GM18499 (cell line): ENCODE data around the gene DAND5.

Source experiments
- ATAC-seq: cut with Tn5 transposase; IDR thresholded peaks from one replicate; pipeline ENCODE4 v1.9.1; 2021; ENCODE audit warnings: moderate number of reproducible peaks; ENCODE audit not compliant: insufficient read depth, unreplicated experiment

DAND5 gene

GRCh38 chr19:12990853-12991252, 21.5 kb downstream of the DAND5 start:
- ATAC-seq = no peak

DNA sequence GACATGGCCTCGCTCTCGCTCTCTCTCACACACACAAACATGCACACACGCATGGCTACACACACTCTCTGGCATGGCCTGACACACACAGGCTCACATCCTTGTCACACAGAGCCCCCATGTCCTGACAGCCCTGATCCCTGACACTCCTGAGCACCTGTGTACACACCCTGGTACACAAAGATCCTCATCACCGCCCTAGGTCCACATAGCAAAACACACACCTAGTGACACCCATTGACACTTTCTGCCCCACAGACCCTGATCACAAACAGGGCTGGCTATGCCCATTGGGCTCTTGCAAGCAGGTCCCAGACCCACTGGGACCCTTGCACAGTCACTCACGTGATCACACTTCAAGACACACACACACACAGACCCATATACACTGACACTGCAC, 21.9 kb downstream of the DAND5 start:
- no peak for ATAC-seq

- ATAC-seq = no peak
These were observed 23.4 kb downstream of the DAND5 start for GRCh38 chr19:12992729-12993128.

- ATAC-seq = no peak
These were observed 24.2 kb downstream of the DAND5 start for GRCh38 chr19:12993562-12993961.

- no peak for ATAC-seq
These were observed 25.6 kb downstream of the DAND5 start, which contains the start of gene NFIX for GRCh38 chr19:12994701-12995595. TSS of gene NFIX (plus strand) at chr19:12995475. CDS start at chr19:12995838, 363 bp downstream.

GRCh38 chr19:12995596-12996405, 26.4 kb downstream of the DAND5 start:
- no peak for ATAC-seq

GRCh38 chr19:12996406-12997094, 27.2 kb downstream of the DAND5 start:
- no peak for ATAC-seq

DNA sequence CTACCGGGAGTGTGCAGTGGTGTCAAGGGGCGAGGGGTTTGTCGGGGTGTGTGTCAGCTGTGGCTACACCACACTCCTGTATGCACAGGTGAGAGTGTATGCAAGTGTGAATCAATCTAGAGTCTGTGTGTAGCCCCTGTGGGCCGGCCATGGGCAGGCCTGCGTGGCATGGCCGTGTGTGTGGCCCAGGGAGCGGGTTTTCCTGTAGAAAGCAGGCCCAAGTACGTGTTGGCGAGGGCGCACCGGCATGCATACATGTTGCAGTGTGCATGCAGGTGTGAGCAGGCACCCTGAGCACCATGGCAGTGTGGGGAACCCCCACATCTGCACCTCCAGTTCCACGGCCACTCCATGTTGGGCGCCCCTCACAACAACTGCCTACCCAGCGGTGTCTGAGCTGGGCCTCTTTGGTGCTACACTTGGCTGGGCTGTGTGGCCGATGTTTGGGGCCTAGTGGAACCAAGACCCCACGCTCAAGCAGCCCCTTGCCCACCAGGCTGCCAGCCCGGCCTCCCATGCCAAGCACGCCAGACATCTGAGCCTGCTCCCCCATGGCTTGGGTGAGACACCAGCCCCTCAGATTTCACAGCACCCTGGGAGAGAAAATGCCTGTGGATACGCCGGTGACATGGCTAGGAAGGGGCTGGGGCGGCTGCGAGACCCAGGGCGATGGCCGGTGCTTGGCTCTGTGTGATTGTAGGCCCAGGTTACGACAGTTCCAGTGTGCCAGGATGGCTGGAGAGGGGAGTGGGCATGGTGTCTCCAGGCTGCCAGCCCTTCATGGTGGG, 28.0 kb downstream of the DAND5 start:
- ATAC-seq = no peak

DNA sequence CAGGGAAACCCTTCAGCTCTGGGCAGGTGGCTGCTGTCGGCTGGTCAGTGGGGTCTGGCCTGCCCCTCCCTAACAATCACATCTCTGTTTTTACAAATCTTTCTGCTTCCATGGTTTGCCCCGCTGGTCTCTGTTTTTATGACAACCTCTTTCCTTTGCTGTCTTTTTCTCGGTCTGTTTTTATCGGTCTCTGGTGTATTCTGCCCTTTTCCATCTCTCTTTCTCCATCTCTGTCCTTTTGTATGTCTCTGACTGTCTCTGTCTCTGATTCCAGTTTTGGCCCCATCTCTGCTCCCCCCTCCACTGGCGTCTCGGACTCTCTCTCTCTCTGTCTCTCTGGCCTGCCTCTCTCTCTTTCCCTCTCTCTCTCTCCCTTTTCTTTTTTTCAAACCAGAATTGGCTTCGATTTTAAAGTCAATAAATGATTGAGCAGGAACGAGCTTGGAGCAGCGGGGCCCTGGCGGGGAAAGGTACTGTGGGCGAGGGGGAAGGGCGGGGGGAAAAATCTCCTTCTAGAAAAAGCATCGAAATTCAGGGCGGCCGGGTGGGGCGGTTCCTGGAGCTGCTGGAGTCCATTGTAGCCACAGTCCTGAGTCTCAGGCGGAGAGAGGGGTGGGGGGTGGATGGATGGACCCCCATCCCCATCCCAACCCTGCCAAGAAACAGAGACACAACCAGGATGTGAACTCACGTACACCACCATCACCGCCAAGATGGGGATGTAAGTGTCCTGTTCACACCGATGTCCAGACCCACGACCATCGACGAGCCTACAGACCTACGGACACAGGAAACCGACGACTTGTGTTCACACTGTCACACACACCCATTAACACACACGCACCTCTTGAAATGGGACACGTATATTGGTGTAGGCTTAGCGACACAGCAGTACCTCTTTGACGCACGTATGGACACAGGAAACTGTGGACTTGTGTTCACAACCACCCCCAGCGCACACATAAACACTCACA, 28.9 kb downstream of the DAND5 start:
- ATAC-seq = no peak

GRCh38 chr19:13001166-13001501, 31.8 kb downstream of the DAND5 start:
- ATAC-seq = no peak

GRCh38 chr19:13001502-13002165, 32.3 kb downstream of the DAND5 start:
- no peak for ATAC-seq

GRCh38 chr19:13002166-13002898, 33.0 kb downstream of the DAND5 start:
- ATAC-seq = no peak

DNA sequence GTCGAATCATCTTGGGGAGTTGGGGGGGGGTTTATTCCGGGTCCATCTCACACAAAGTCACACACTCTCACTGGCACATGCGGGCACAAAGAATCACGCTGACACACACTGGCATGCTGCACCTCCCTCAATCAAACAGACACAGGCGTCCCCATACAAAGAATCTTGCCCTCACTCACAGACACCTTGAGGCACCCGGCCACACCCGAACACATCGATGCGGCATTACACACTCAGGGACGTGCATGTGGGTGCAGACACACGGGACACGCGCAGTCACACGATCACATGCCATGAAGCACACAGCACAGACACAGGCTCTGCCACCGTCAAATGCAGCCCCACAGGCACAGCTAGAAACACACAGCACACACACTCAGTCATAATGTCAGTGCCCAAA, 33.7 kb downstream of the DAND5 start:
- no peak for ATAC-seq

DNA sequence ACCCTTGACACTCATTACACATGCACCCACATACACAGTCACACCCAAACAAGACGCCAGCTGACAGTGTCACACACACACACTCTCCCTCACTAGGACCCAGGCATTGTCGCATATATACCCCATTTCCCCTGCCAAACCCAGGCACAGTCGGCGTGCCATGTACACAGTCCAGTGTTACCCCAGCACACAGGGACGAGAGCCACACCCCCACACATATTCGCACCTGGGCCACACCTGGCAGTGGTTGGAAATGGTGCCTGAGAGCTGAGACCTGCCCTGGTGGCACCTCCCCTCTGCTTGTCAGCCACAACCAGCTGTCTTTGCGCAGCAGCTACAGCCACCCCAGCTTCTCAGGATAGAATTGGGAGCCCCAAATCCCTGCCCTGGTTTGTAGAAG, 34.9 kb downstream of the DAND5 start:
- no peak for ATAC-seq

DNA sequence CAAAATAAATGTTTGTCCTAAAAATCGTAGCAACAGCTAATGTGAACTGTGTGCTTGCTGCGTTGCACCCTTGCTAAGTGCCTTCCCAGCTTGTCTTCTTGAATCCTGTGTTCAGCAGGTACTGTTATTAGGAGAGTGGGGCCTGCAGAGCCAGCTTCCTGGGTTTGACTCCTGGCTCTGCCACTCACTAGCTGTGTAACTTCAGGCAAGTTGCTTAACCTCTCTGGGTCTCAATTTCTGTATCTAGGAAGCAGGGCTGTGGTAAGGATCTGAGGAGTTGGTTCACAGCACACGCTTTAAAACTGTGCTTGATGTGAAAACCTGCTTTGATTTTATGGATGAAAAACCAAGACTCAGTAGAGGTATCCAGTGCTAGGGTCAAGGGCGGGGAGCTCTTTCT, 35.9 kb downstream of the DAND5 start:
- no peak for ATAC-seq

DNA sequence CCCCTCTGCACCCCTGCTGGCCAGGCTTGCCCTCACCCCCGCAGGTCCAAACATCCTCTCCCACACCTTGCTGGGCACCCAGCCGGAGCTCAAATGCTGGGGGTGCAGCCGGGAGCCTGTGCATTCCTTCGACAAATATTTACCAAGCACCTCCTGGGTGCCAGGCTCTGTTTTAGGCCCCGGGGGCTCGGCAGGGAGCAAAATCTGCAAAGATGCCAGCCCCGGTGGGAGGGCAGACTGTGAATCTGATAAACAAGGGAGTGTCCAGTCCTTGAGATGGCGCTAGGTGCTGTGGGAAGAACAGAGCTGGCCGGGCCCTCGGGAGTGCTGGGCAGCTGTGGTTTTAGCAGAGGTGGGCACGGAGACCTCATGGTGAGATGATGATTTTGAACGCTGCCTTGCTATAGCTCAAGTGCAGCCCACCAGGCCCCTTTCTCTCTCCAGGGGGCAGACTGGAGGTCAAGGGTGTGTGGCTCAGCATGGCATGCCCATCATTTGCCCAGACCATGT, 36.5 kb downstream of the DAND5 start:
- ATAC-seq = no peak

GRCh38 chr19:13006431-13007281, 37.3 kb downstream of the DAND5 start:
- no peak for ATAC-seq
